Stimulated activated naive CD8-positive, alpha-beta T cell treated with anti-CD3 and anti-CD28 coated beads, Interleukin-15, Interleukin-2, amounts not matched to agents 100 U/mL and 50 U/mL, for 24 hours (primary cell): ENCODE measurements around the gene ZNF385A.
"Not testable (repeated sequence)": the region's sequence is repeated elsewhere in the genome, so short reads cannot be mapped to it uniquely, and the experiment has no call there.

ENCODE experiments used
- ATAC-seq: fragments of 150-1000 bp; cut with Tn5 transposase; one replicate; pipeline ENCODE4 v1.10.0; 2021
- DNase-seq: peaks from one replicate; pipeline ENCODE4 v3.0.0; 2021

The ZNF385A gene

DNA sequence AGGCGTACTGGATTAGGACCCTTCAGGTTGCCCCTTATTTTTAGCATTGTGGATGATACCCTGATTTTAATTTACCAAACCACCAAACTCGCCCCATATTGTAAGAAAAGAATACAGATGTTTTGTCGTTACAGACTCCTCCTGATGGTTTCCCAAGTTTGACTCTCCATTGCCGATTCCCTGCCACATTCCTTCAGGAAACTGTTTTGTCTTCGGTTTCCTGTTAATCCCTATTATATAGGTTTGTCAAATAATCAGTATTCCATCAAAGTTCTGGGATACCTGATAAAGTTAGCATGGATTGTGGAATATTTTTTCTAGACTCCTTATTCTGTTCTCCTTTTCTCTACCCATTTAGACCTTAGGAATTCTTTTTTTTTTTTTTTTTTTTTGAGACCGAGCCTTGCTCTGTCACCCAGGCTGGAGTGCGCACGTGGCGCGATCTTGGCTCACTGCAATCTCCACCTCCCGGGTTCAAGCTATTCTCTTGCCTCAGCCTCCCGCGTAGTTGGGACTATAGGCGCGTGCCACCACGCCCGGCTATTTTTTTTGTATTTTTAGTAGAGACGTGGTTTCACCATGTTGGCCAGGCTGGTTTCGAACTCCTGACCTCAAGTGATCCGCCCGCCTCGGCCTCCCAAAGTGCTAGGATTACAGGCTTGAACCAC, 59.0 kb downstream of the ZNF385A start:
- not testable (repeated sequence) for DNase-seq, ATAC-seq

DNA sequence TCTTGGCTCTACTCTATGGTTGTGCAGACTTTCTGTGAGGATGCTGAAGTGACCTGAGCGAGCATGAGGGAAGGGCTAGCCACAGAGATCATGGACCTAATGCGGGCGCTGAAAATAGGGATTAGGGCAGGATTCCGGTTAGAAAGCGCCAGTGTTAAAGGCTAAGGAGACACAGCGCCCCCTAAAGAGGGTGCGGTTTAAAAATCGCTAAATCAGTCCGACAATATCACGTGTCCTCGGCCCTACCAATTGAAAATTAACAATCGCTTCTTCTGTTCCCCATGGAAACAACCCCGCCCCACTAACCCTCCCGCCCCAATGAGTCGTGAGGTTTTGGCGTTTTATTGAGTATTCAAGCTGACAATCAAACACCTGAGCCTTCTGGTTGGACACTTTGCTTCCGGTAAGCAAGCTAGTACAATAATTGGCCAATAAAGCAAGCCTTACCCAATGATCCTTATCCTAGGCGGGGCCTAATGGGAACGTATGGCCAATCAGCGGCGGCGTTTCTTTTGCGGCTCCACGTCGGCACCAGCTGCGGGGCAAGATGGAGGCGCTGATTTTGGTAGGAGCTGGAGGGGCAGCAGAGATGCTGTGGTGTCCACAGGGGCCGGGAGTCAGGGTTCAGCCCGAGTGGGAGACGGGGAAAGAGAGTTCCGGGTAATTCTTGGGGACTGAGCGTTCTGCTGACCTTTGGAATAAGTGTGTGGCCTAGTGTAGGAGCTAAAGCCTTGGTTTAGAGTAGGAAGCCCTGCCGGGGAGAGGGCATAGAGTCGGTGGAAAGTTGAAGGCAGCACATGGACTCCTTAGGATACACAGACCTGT, 59.7 kb downstream of the ZNF385A start, which contains the start of gene COPZ1:
Gene COPZ1 (plus strand): TSS at position 515 of the 825 bp plus-strand sequence. CDS start 33 bp downstream, at position 548.
- peak; percentile 99 for ATAC-seq
- peak; percentile 90 for DNase-seq

- DNase-seq (no peak), ATAC-seq (no peak)
Observed at GRCh38 chr12:54321363-54321762, 63.2 kb downstream of the ZNF385A start.
